Uterus (tissue), 2 donors: Measurements from ENCODE around the gene CLPTM1L.

Experiments used
- CTCF ChIP-seq, 4 experiments: fragments of 200-600 bp in 2 of 4; fragments of 450-650 bp in 2 of 4; sonication (generic) in 2 of 4; IDR thresholded peaks; one replicate each; pipeline ENCODE4 v1.5.1; 2016 to 2019; ENCODE audit warnings: antibody characterized with exemption in 4 of 4, mild to moderate bottlenecking in 2 of 4, moderate library complexity in 1 of 4
- POLR2A ChIP-seq, 2 donors: fragments of 450-650 bp; IDR thresholded peaks; one replicate each; pipeline ENCODE4 v1.6.1; 2016; ENCODE audit warnings: antibody characterized with exemption in 2 of 2, mild to moderate bottlenecking in 1 of 2, moderate library complexity in 1 of 2

GRCh38 chr5:1321576-1321975 is 23.3 kb downstream of the CLPTM1L start:
- TF ChIP-seq POLR2A (IDR thresholded peaks at IDR 0.05) (no peak), CTCF (IDR thresholded peaks at IDR 0.05) (no peak)
